ENCODE measurements around the gene C3orf18.

- no peak for TF ChIP-seq CTCF (IDR thresholded peaks at IDR 0.05)
- TF ChIP-seq POLR2A (IDR thresholded peaks at IDR 0.05): no peak
These were observed 34.2 kb downstream of the C3orf18 start for GRCh38 chr3:50533316-50533715.
